Keratinocyte (primary cell): Measurements from ENCODE around the gene DIS3L2. TPM values are rescaled to one million over a fixed set of nuclear protein-coding genes. Genes with fewer than 3 reads are reported as not detected.

ENCODE experiments used
- DNase-seq: peaks from one replicate; pipeline ENCODE4 v3.0.0-alpha.2; 2011; ENCODE audit warnings: low read depth, missing footprints, low spot score
- FAIRE-seq: peaks from 2 replicates; lab custom pipeline; 2011; peaks lifted over from hg19 to GRCh38; lab: Jason Lieb, UNC
- H2AFZ ChIP-seq: 2 replicates; pipeline ENCODE4 v1.6.0; 2012; ENCODE audit warnings: low read length, control low read depth, inconsistent platforms; ENCODE audit not compliant: control insufficient read depth
- H3K27ac ChIP-seq: 2 replicates; pipeline ENCODE4 v1.5.1; 2011; ENCODE audit warnings: low read length; ENCODE audit not compliant: control insufficient read depth, insufficient read depth
- H3K27me3 ChIP-seq: 3 replicates; pipeline ENCODE4 v1.6.0; 2011; ENCODE audit warnings: low read length; ENCODE audit not compliant: control insufficient read depth, insufficient read depth; ENCODE audit errors: extremely low read depth
- H3K36me3 ChIP-seq, 2 experiments: 2 replicates in 1 of 2; 3 replicates in 1 of 2; pipeline ENCODE4 v1.5.1; 2011; ENCODE audit warnings: low read length in 2 of 2, mild to moderate bottlenecking in 1 of 2; ENCODE audit not compliant: control insufficient read depth in 2 of 2, insufficient read depth in 2 of 2; ENCODE audit errors: extremely low read depth in 1 of 2
- H3K4me1 ChIP-seq: 3 replicates; pipeline ENCODE4 v1.5.1; 2011; ENCODE audit warnings: low read length; ENCODE audit not compliant: control insufficient read depth, insufficient read depth; ENCODE audit errors: extremely low read depth
- H3K4me2 ChIP-seq: 3 replicates; pipeline ENCODE4 v1.6.0; 2011; ENCODE audit warnings: low read depth, low read length; ENCODE audit not compliant: control insufficient read depth, insufficient read depth; ENCODE audit errors: extremely low read depth
- H3K4me3 ChIP-seq, 3 experiments: fragments of 200-600 bp in 1 of 3; sonication (generic) in 1 of 3; 2 replicates in 2 of 3; 3 replicates in 1 of 3; pipeline ENCODE4 v1.5.1; 2011 to 2016; ENCODE audit warnings: low read length in 3 of 3, mild to moderate bottlenecking in 3 of 3, control low read depth in 2 of 3, inconsistent platforms in 1 of 3, low read depth in 1 of 3, mixed read lengths in 1 of 3, mixed run types in 1 of 3, moderate library complexity in 1 of 3; ENCODE audit not compliant: control insufficient read depth in 2 of 3, insufficient read depth in 2 of 3; ENCODE audit errors: extremely low read depth in 1 of 3
- H3K79me2 ChIP-seq: 2 replicates; pipeline ENCODE4 v1.6.0; 2012; ENCODE audit warnings: low read length; ENCODE audit not compliant: control insufficient read depth, insufficient read depth
- H3K9ac ChIP-seq: 3 replicates; pipeline ENCODE4 v1.6.0; 2011; ENCODE audit warnings: low read length; ENCODE audit not compliant: control insufficient read depth, insufficient read depth; ENCODE audit errors: extremely low read depth
- H3K9me1 ChIP-seq: 3 replicates; pipeline ENCODE4 v1.6.0; 2011; ENCODE audit warnings: low read length; ENCODE audit not compliant: control insufficient read depth, insufficient read depth; ENCODE audit errors: extremely low read depth
- H3K9me3 ChIP-seq: 2 replicates; pipeline ENCODE4 v1.5.1; 2012; ENCODE audit warnings: low read depth, low read length; ENCODE audit not compliant: control insufficient read depth
- H4K20me1 ChIP-seq: 3 replicates; pipeline ENCODE4 v1.6.0; 2011; ENCODE audit warnings: low read length; ENCODE audit not compliant: control insufficient read depth, insufficient read depth; ENCODE audit errors: extremely low read depth
- CTCF ChIP-seq, 3 experiments: IDR thresholded peaks in 1 of 3; conservative IDR thresholded peaks in 1 of 3; optimal IDR thresholded peaks in 1 of 3; 2 replicates in 2 of 3; 3 replicates in 1 of 3; pipeline versions ENCODE3 to v1.5.1; 2011; ENCODE audit warnings: low read length in 3 of 3, mild to moderate bottlenecking in 3 of 3, moderate library complexity in 2 of 3, control low read depth in 1 of 3, inconsistent platforms in 1 of 3; ENCODE audit not compliant: insufficient read depth in 2 of 3; ENCODE audit errors: extremely low read depth in 1 of 3
- EZH2 ChIP-seq: IDR thresholded peaks from one replicate; pipeline ENCODE4 v1.6.1; 2012; ENCODE audit warnings: inconsistent platforms, mild to moderate bottlenecking, low read length, moderate library complexity
- dilution Hi-C: fragments of 300-500 bp; cut with MboI; formaldehyde crosslinking; loops from one replicate; pipeline ENCODE4 v1.7.0; 2020; ENCODE audit warnings: low sequenced_read_pairs; ENCODE audit not compliant: extremely low pct_ligation_motif_present
- polyA plus RNA-seq, 5 experiments: library from polyadenylated mRNA; depleted of rRNA in 3 of 5; stranded (reverse) in 3 of 5; stranded (forward) in 1 of 5; unstranded in 1 of 5; fragments of >200 nt; gene quantifications; 1 replicate in 1 of 5; 2 replicates in 3 of 5; 3 replicates in 1 of 5; pipeline versions ENCODE4 v1.2.1 to v1.2.3, GENCODE V29; 2011 to 2012; ENCODE audit warnings: missing spikeins in 2 of 5, low read depth in 1 of 5, low replicate concordance in 1 of 5

The DIS3L2 gene
- polyA plus RNA-seq, 1 donor (not counting 4 experiments of a cell fraction or from before 2014, with no cell fraction given): 8.6 TPM

GRCh38 chr2:231920795-231921194, 40.7 kb upstream of the DIS3L2 start:
- TF ChIP-seq CTCF (optimal IDR thresholded peaks at IDR 0.05 in 1 of 3, IDR thresholded peaks at IDR 0.05 in 1 of 3, conservative IDR thresholded peaks at IDR 0.05 in 1 of 3; ENCODE audit: extremely low read depth in 1 of 3, insufficient read depth in 2 of 3, low read length in 3 of 3) (no peak), EZH2 (no peak)
- Histone ChIP-seq H3K9me3 (no peaks in the 10 kb centered on the region), H3K36me3 (no peaks in the 10 kb centered on the region), H3K27ac (no peak overlapping the region), H3K9me1 (no peaks in the 10 kb centered on the region), H3K4me3 (no peak overlapping the region), H3K27me3 (peaks cover 30% of the 10 kb centered on the region), H3K9ac (no peak overlapping the region), H2AFZ (no peak overlapping the region), H3K4me1 (peaks cover 5% of the 10 kb centered on the region), H3K4me2 (no peak overlapping the region), H3K79me2 (no peaks in the 10 kb centered on the region), H4K20me1 (no peaks in the 10 kb centered on the region)
- FAIRE-seq: no peak
- dilution Hi-C loops: no loop called here
- no peak for DNase-seq

DNA sequence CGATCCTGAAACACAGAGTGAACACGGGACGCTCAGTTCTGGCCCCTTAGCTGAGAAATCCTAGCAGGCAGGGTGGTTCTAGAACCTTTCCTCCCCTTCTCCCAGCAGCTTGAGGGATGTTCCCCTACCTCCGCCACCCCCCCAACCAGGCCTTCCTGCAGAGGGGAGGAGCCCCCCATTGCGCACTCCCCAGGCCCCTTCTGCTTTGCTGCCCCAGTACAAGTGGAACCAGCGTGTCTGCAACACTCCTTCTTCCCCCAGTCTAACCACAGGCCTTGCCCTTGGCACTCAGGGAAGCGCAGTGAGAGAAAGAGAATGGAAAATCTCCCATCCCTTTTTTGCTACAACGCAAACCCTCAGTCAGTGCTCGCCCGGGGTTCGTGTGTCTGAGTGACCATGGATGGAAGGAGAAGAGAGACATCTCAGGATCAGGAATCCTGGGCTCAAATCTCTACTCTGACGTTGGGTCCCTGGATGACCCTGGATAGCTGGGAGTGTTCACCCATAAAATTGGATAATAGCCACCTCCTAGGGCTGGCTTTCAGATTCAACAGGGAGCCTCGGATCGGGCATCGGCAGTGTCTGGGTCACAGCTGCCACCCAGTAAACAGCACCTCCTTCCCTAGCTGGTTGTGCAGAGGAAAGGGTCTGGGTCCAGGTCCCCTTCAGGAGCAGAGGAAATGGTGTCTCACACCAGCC, 39.1 kb upstream of the DIS3L2 start:
- no peak for DNase-seq
- Histone ChIP-seq H4K20me1 (no peaks in the 10 kb centered on the region), H2AFZ (no peak overlapping the region), H3K4me2 (no peak overlapping the region), H3K36me3 (no peaks in the 10 kb centered on the region), H3K4me1 (peaks cover 13% of the 10 kb centered on the region), H3K27me3 (peaks cover 43% of the 10 kb centered on the region), H3K4me3 (no peak overlapping the region), H3K9me1 (no peaks in the 10 kb centered on the region), H3K27ac (no peak overlapping the region), H3K9me3 (no peaks in the 10 kb centered on the region), H3K79me2 (no peaks in the 10 kb centered on the region), H3K9ac (no peak overlapping the region)
- no peak for FAIRE-seq
- TF ChIP-seq CTCF (optimal IDR thresholded peaks at IDR 0.05 in 1 of 3, IDR thresholded peaks at IDR 0.05 in 1 of 3, conservative IDR thresholded peaks at IDR 0.05 in 1 of 3; ENCODE audit: extremely low read depth in 1 of 3, insufficient read depth in 2 of 3, low read length in 3 of 3) (no peak), EZH2 (no peak)
- dilution Hi-C loops: no loop called here
